ENCODE measurements around the gene NKAIN4. TPM values are rescaled to one million over a fixed set of nuclear protein-coding genes. Genes with fewer than 3 reads are reported as not detected.

Gene NKAIN4
- total and polyA plus RNA-seq, 2 experiments from 2014 or later = 12.6 to 13.2 TPM

GRCh38 chr20:63282946-63283345 lies 28.7 kb upstream of the NKAIN4 start:
- peaks cover 7% of the 10 kb centered on the region for H3K27me3 Mint-ChIP-seq (ENCODE audit: insufficient read depth, low read depth, poor library complexity)
- H3K79me2 ChIP-seq (replicated peaks; ENCODE audit: insufficient read depth) = no peaks in the 10 kb centered on the region
- peaks cover 36% of the 10 kb centered on the region for H3K36me3 Mint-ChIP-seq (ENCODE audit: low read depth)
- H3K36me3 ChIP-seq (ENCODE audit: insufficient read depth) = peaks cover 6% of the 10 kb centered on the region; the same call in 1 of the 2 replicates
- H4K20me1 ChIP-seq (replicated peaks; ENCODE audit: insufficient read depth) = peaks cover 3% of the 10 kb centered on the region; the same call in 1 of the 2 replicates
- no peak overlapping the region for H3K4me2 ChIP-seq
- H3K4me3 Mint-ChIP-seq = no peak overlapping the region
- H3K4me1 Mint-ChIP-seq = no peaks in the 10 kb centered on the region; the same call in 2 of the 3 replicates
- no peaks in the 10 kb centered on the region for H3K9me3 Mint-ChIP-seq
- H3K27me3 ChIP-seq (ENCODE audit: insufficient read depth) = no peaks in the 10 kb centered on the region
- no peak for DNase-seq (ENCODE audit: low spot score)
- no peak overlapping the region for H3K27ac Mint-ChIP-seq
- 0 out of 2 replicates have a peak, but pooled peaks cover 3% of the 10 kb centered on the region for H3F3A ChIP-seq (replicated peaks; ENCODE audit: low read depth)
- ATAC-seq = no peak
- no peak overlapping the region for H2AFZ ChIP-seq
- no peak overlapping the region for H3K27ac ChIP-seq (ENCODE audit: low read depth)
- TF ChIP-seq ZNF462 (CRISPR knock-in tag; IDR thresholded peaks at IDR 0.05) (no peak), ZNF331 (CRISPR knock-in tag; IDR thresholded peaks at IDR 0.05; ENCODE audit: low read depth) (no peak)
- H3K4me3 ChIP-seq = no peak overlapping the region
- H3K4me1 ChIP-seq (ENCODE audit: insufficient read depth) = no peaks in the 10 kb centered on the region
- no peaks in the 10 kb centered on the region for H3K9me2 ChIP-seq (ENCODE audit: insufficient read depth)

GRCh38 chr20:63281742-63282665 lies 27.7 kb upstream of the NKAIN4 start:
- H3K36me3 Mint-ChIP-seq (ENCODE audit: low read depth) = peaks cover 40% of the 10 kb centered on the region
- peaks cover 7% of the 10 kb centered on the region for H3K27me3 Mint-ChIP-seq (ENCODE audit: insufficient read depth, low read depth, poor library complexity)
- no peak overlapping the region for H3K27ac Mint-ChIP-seq
- Histone ChIP-seq H3K27ac (ENCODE audit: low read depth) (no peak overlapping the region), H4K20me1 (replicated peaks; ENCODE audit: insufficient read depth) (peaks cover 3% of the 10 kb centered on the region; the same call in 1 of the 2 replicates), H2AFZ (no peak overlapping the region), H3K4me2 (no peak overlapping the region), H3K79me2 (replicated peaks; ENCODE audit: insufficient read depth) (no peaks in the 10 kb centered on the region), H3F3A (replicated peaks; ENCODE audit: low read depth) (0 out of 2 replicates have a peak, but pooled peaks cover 3% of the 10 kb centered on the region), H3K4me1 (ENCODE audit: insufficient read depth) (no peaks in the 10 kb centered on the region), H3K36me3 (ENCODE audit: insufficient read depth) (peaks cover 9% of the 10 kb centered on the region; the same call in 1 of the 2 replicates), H3K27me3 (ENCODE audit: insufficient read depth) (no peaks in the 10 kb centered on the region), H3K9me2 (ENCODE audit: insufficient read depth) (no peaks in the 10 kb centered on the region), H3K4me3 (no peak overlapping the region)
- H3K4me3 Mint-ChIP-seq = no peak overlapping the region
- no peak for ATAC-seq
- no peaks in the 10 kb centered on the region for H3K9me3 Mint-ChIP-seq
- H3K4me1 Mint-ChIP-seq = no peaks in the 10 kb centered on the region; the same call in 2 of the 3 replicates
- no peak for DNase-seq (ENCODE audit: low spot score)
- TF ChIP-seq NANOG (IDR thresholded peaks at IDR 0.05; ENCODE audit: borderline replicate concordance) = no peak
- TF ChIP-seq, protein P1, sequence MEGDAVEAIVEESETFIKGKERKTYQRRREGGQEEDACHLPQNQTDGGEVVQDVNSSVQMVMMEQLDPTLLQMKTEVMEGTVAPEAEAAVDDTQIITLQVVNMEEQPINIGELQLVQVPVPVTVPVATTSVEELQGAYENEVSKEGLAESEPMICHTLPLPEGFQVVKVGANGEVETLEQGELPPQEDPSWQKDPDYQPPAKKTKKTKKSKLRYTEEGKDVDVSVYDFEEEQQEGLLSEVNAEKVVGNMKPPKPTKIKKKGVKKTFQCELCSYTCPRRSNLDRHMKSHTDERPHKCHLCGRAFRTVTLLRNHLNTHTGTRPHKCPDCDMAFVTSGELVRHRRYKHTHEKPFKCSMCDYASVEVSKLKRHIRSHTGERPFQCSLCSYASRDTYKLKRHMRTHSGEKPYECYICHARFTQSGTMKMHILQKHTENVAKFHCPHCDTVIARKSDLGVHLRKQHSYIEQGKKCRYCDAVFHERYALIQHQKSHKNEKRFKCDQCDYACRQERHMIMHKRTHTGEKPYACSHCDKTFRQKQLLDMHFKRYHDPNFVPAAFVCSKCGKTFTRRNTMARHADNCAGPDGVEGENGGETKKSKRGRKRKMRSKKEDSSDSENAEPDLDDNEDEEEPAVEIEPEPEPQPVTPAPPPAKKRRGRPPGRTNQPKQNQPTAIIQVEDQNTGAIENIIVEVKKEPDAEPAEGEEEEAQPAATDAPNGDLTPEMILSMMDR (conservative IDR thresholded peaks at IDR 0.05; ENCODE audit: low read depth in 2 of 2) = no peak
- TF ChIP-seq ZNF331 (CRISPR knock-in tag; IDR thresholded peaks at IDR 0.05; ENCODE audit: low read depth) = no peak
- no peak for TF ChIP-seq ETS1 (IDR thresholded peaks at IDR 0.05)
- no peak for TF ChIP-seq ZNF114 (CRISPR knock-in tag; IDR thresholded peaks at IDR 0.05)
- no peak for TF ChIP-seq EZH2 (IDR thresholded peaks at IDR 0.05; ENCODE audit: low read depth, unreplicated experiment)
